Hepatic stellate cell (primary cell): ENCODE data around the gene IPO5.

Experiments used
- DNase-seq: peaks from one replicate; pipeline ENCODE4 v3.0.0; 2011; ENCODE audit warnings: low spot score

The IPO5 gene

DNA sequence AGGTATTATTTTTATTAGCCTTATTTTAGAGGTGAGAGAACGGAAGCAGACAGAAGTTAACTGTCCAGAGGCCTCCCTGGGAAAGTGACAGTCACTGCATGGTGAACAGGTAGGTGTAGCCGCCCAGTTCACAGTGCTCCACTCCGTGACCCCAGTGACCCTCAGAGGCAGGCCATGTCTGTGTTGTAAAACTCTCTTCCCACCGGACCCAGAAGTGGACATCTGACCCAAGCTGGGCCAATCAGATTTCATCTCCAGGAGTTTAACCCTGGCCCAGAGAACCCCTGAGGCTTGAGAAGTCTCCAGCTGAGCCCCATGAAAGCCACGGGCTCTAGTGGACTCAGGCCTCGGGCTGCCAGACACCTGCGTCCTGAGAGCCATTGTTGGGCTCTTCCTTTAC, 105.8 kb downstream of the IPO5 start:
- DNase-seq: no peak

DNA sequence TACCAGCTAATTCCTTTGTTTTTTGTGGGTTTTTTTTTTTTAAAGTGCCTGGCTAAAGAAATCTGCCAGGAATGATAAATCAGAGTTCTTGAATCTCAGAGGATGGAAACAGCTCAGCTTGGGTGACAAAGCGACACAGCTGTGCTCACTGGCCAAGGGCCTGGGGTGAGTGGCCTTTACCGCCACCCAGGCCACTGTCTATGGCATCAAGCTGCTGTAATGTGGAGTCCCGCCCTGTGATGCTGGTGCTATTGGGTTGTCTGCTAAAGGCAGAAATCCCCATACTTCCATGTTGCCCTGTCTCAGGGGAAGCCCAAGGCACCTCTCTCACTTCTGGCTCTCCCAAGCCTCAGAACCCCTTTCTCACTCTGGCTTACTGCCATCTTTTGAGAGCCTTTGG, 106.8 kb downstream of the IPO5 start:
- no peak for DNase-seq

GRCh38 chr13:98065468-98065867, 112.0 kb downstream of the IPO5 start:
- no peak for DNase-seq

GRCh38 chr13:98066636-98067035, 113.2 kb downstream of the IPO5 start:
- DNase-seq: no peak

DNA sequence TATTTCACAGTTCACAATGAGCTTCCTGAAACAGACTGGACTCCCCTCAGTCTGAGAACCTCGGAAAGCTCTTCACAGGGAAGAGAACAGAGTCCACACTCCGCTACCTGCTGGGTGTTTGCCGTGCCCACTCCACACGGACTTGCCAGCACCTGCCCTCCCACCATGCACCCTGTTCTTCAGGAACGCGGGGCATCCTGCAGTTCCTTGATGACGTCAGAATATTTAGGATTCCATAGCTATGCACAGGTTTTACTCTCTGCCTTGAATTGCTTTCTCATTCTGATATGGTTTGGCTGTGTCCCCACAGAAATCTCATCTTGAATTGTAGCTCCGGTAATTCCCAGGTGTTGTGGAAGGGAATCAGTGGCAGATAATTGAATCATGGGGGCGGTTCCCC, 115.0 kb downstream of the IPO5 start:
- no peak for DNase-seq

GRCh38 chr13:98069985-98070384, 116.5 kb downstream of the IPO5 start:
- no peak for DNase-seq

- no peak for DNase-seq
These were observed 117.8 kb downstream of the IPO5 start for GRCh38 chr13:98071316-98071715.

GRCh38 chr13:98072476-98072875, 119.0 kb downstream of the IPO5 start:
- no peak for DNase-seq
